Neural cell (in vitro differentiated cells): ENCODE measurements around the gene GNG4.

Experiments used
- CTCF ChIP-seq: fragments of 450-650 bp; IDR thresholded peaks from 2 replicates; pipeline ENCODE4 v1.5.1; 2014; ENCODE audit warnings: antibody characterized with exemption, mild to moderate bottlenecking, moderate library complexity; ENCODE audit not compliant: poor library complexity, severe bottlenecking
- EP300 ChIP-seq: fragments of 450-650 bp; conservative IDR thresholded peaks from 2 replicates; pipeline ENCODE4 v1.6.1; 2014; ENCODE audit warnings: antibody characterized with exemption, mild to moderate bottlenecking, moderate library complexity; ENCODE audit not compliant: poor library complexity, severe bottlenecking
- EZH2 ChIP-seq: fragments of 200-600, 300-800 bp; shearing (Covaris generic), sonication (generic); IDR thresholded peaks from 2 replicates; pipeline ENCODE4 v1.6.1; 2014; ENCODE audit warnings: antibody characterized with exemption, low read length, borderline replicate concordance, mild to moderate bottlenecking; ENCODE audit not compliant: insufficient read depth, poor library complexity, severe bottlenecking
- POLR2AphosphoS5 ChIP-seq: IDR thresholded peaks from 2 replicates; pipeline ENCODE4 v1.6.1; 2012
- RAD21 ChIP-seq: fragments of 450-650 bp; conservative IDR thresholded peaks from 2 replicates; pipeline ENCODE4 v1.6.1; 2014; ENCODE audit warnings: antibody characterized with exemption, mild to moderate bottlenecking, moderate library complexity
- REST ChIP-seq: IDR thresholded peaks from 2 replicates; pipeline ENCODE4 v1.6.1; 2012; ENCODE audit warnings: borderline replicate concordance
- SMC3 ChIP-seq: fragments of 450-650 bp; conservative IDR thresholded peaks from 2 replicates; pipeline ENCODE4 v1.6.1; 2014; ENCODE audit warnings: antibody characterized with exemption, mild to moderate bottlenecking, moderate library complexity; ENCODE audit not compliant: poor library complexity
- TAF1 ChIP-seq: IDR thresholded peaks from 2 replicates; pipeline ENCODE4 v1.6.1; 2012; ENCODE audit warnings: low read depth

GRCh38 chr1:235562589-235562988 is 87.0 kb downstream of the GNG4 start:
- TF ChIP-seq CTCF (no peak), RAD21 (no peak), EZH2 (no peak), SMC3 (no peak), EP300 (no peak), POLR2AphosphoS5 (no peak), REST (no peak), TAF1 (no peak)
